ENCODE results near the gene ABCB8.

Gene ABCB8

GRCh38 chr7:151076863-151077704 lies 48.8 kb downstream of the ABCB8 start:
- DNase-seq, result peak; percentile 84

- no peak for DNase-seq
Measured at GRCh38 chr7:151077705-151078232, 49.5 kb downstream of the ABCB8 start.

- no peak for DNase-seq
Measured at GRCh38 chr7:151078233-151079040, 50.2 kb downstream of the ABCB8 start.

- no peak for DNase-seq
Measured at GRCh38 chr7:151079199-151079910, 51.1 kb downstream of the ABCB8 start.

- DNase-seq, result no peak
Measured at GRCh38 chr7:151080067-151080521, 51.8 kb downstream of the ABCB8 start.

GRCh38 chr7:151080522-151081169 lies 52.4 kb downstream of the ABCB8 start, which contains the start of gene FASTK:
TSS of gene FASTK (minus strand) at chr7:151080809. CDS start at chr7:151080766, 43 bp downstream.
- DNase-seq, result peak; percentile 91

GRCh38 chr7:151081170-151082101 lies 53.2 kb downstream of the ABCB8 start:
- DNase-seq, result no peak

GRCh38 chr7:151082141-151083070 lies 54.2 kb downstream of the ABCB8 start:
- no peak for DNase-seq

GRCh38 chr7:151083071-151083823 lies 55.0 kb downstream of the ABCB8 start, which contains the start of gene TMUB1:
TSS of gene TMUB1 (minus strand) at chr7:151083493. CDS start at chr7:151082563, 930 bp downstream.
- no peak for DNase-seq

- no peak for DNase-seq
Measured at GRCh38 chr7:151083824-151084160, 55.5 kb downstream of the ABCB8 start.

- DNase-seq, result no peak
Measured at GRCh38 chr7:151085329-151085690, 57.1 kb downstream of the ABCB8 start.

- DNase-seq, result peak; percentile 90
Measured at GRCh38 chr7:151085691-151086620, 57.7 kb downstream of the ABCB8 start, which contains the start of gene AGAP3. TSS of gene AGAP3 (plus strand) at chr7:151086475. CDS start at chr7:151086742, 267 bp downstream.

- DNase-seq, result no peak
Measured at GRCh38 chr7:151086802-151087244, 58.6 kb downstream of the ABCB8 start.

GRCh38 chr7:151087245-151088018 lies 59.2 kb downstream of the ABCB8 start:
- DNase-seq, result no peak

- no peak for DNase-seq
Measured at GRCh38 chr7:151088019-151088855, 60.0 kb downstream of the ABCB8 start.

Measured in 8988T (cell line).